NCI-H526 treated with DMSO at 0.1 percent for 48 hours (cell line): Measurements from ENCODE around the gene S100P.
"Not testable (repeated sequence)": the region's sequence is repeated elsewhere in the genome, so short reads cannot be mapped to it uniquely, and the experiment has no call there.

ENCODE experiments used
- DNase-seq: peaks from one replicate; lab custom pipeline; 2025; lab: John Stamatoyannopoulos, UW

Gene S100P

GRCh38 chr4:6673191-6673659, 20.5 kb upstream of the S100P start:
- not testable (repeated sequence) for DNase-seq

- peak; percentile 88 for DNase-seq
These were observed 19.8 kb upstream of the S100P start for GRCh38 chr4:6673660-6674499.

- peak; percentile 59 for DNase-seq
These were observed 19.1 kb upstream of the S100P start for GRCh38 chr4:6674500-6675149.

GRCh38 chr4:6676722-6677558, 16.7 kb upstream of the S100P start:
- DNase-seq, result no peak

- DNase-seq, result no peak
These were observed 13.2 kb upstream of the S100P start for GRCh38 chr4:6680372-6681034.

- no peak for DNase-seq
These were observed 12.5 kb upstream of the S100P start for GRCh38 chr4:6681191-6681590.

- no peak for DNase-seq
These were observed 10.7 kb upstream of the S100P start for GRCh38 chr4:6682862-6683590.

- DNase-seq, result no peak
These were observed 9.0 kb upstream of the S100P start for GRCh38 chr4:6684656-6685055.

- no peak for DNase-seq
These were observed 7.4 kb upstream of the S100P start for GRCh38 chr4:6686104-6686787.

- no peak for DNase-seq
These were observed 5.5 kb upstream of the S100P start for GRCh38 chr4:6687947-6688878.

GRCh38 chr4:6688879-6689505, 4.7 kb upstream of the S100P start:
- no peak for DNase-seq

- DNase-seq, result no peak
These were observed 4.1 kb upstream of the S100P start for GRCh38 chr4:6689506-6689960.

GRCh38 chr4:6692379-6692778, 1.3 kb upstream of the S100P start:
- no peak for DNase-seq

- no peak for DNase-seq
These were observed 872 bp upstream of the S100P start for GRCh38 chr4:6692806-6693205.

- DNase-seq, result no peak
These were observed 661 bp downstream of the S100P start for GRCh38 chr4:6694177-6694901.

GRCh38 chr4:6695660-6696610, 2.3 kb downstream of the S100P start:
- DNase-seq, result no peak

GRCh38 chr4:6696611-6697010, 2.9 kb downstream of the S100P start:
- DNase-seq, result no peak
